Activated CD4-positive, alpha-beta T cell treated with anti-CD3 and anti-CD28 coated beads, Interleukin-2, Interleukin-4, amounts not matched to agents 100 ng/mL and 50 ng/mL, durations not matched to agents 16 hours and 8 hours (primary cell): Measurements from ENCODE around the gene EEF2K.
"Not testable (repeated sequence)": the region's sequence is repeated elsewhere in the genome, so short reads cannot be mapped to it uniquely, and the experiment has no call there.

Experiments
- DNase-seq: peaks from one replicate; pipeline ENCODE4 v3.0.0-alpha.2; 2020; ENCODE audit warnings: low spot score

The EEF2K gene

GRCh38 chr16:22190081-22190775 lies 15.8 kb upstream of the EEF2K start:
- peak; percentile 100 for DNase-seq

- peak; percentile 99 for DNase-seq
Observed at GRCh38 chr16:22190776-22191531, 15.1 kb upstream of the EEF2K start.

- no peak for DNase-seq
Observed at GRCh38 chr16:22191532-22192260, 14.4 kb upstream of the EEF2K start.

- peak; percentile 86 for DNase-seq
Observed at GRCh38 chr16:22192261-22193062, 13.6 kb upstream of the EEF2K start.

- DNase-seq: no peak
Observed at GRCh38 chr16:22193063-22193411, 13.0 kb upstream of the EEF2K start.

GRCh38 chr16:22194707-22195444 lies 11.2 kb upstream of the EEF2K start:
- DNase-seq: no peak

- DNase-seq: no peak
Observed at GRCh38 chr16:22195445-22195694, 10.7 kb upstream of the EEF2K start.

GRCh38 chr16:22195695-22196558 lies 10.2 kb upstream of the EEF2K start:
- DNase-seq: peak; percentile 90

- DNase-seq: not testable (repeated sequence)
Observed at GRCh38 chr16:22196559-22197168, 9.4 kb upstream of the EEF2K start.

GRCh38 chr16:22198547-22199293 lies 7.4 kb upstream of the EEF2K start:
- DNase-seq: no peak

GRCh38 chr16:22202261-22202637 lies 3.8 kb upstream of the EEF2K start:
- no peak for DNase-seq

- no peak for DNase-seq
Observed at GRCh38 chr16:22203091-22203490, 3.0 kb upstream of the EEF2K start.

GRCh38 chr16:22204091-22204655 lies 1.9 kb upstream of the EEF2K start:
- no peak for DNase-seq

- no peak for DNase-seq
Observed at GRCh38 chr16:22205577-22206012, 483 bp upstream of the EEF2K start.

GRCh38 chr16:22206842-22207714 lies 1.0 kb downstream of the EEF2K start:
- no peak for DNase-seq

- no peak for DNase-seq
Observed at GRCh38 chr16:22207715-22208360, 1.8 kb downstream of the EEF2K start.

GRCh38 chr16:22210285-22210684 lies 4.2 kb downstream of the EEF2K start:
- no peak for DNase-seq

- DNase-seq: no peak
Observed at GRCh38 chr16:22210854-22211253, 4.8 kb downstream of the EEF2K start.
